Prostate gland (tissue), 2 donors: Measurements from ENCODE around the gene TSSK6. TPM values are rescaled to one million over a fixed set of nuclear protein-coding genes. Genes with fewer than 3 reads are reported as not detected.

Experiments used
- DNase-seq: peaks from one replicate; pipeline ENCODE4 v3.0.0-alpha.2; 2019; ENCODE audit warnings: low spot score
- H3K27ac ChIP-seq, 2 donors: fragments of 200-600 bp; sonication (generic); 2 replicates each; pipeline ENCODE4 v1.5.1; 2017 to 2019
- H3K27me3 ChIP-seq: fragments of 200-600 bp; sonication (generic); replicated peaks from 2 replicates; pipeline ENCODE4 v1.5.1; 2019; ENCODE audit not compliant: insufficient read depth
- H3K36me3 ChIP-seq, 2 donors: fragments of 200-600 bp; sonication (generic); 1 replicate in 1 of 2; 2 replicates in 1 of 2; pipeline versions ENCODE4 v1.5.1 to v1.8.1; 2017 to 2019
- H3K4me1 ChIP-seq: fragments of 200-600 bp; sonication (generic); replicated peaks from 2 replicates; pipeline ENCODE4 v1.5.1; 2019
- H3K4me3 ChIP-seq, 2 donors: fragments of 200-600 bp; sonication (generic); 2 replicates each; pipeline ENCODE4 v1.5.1; 2017 to 2019
- H3K9me3 ChIP-seq: fragments of 200-600 bp; sonication (generic); 2 replicates; pipeline ENCODE4 v1.5.1; 2017
- POLR2A ChIP-seq: fragments of 450-650 bp; IDR thresholded peaks from one replicate; pipeline ENCODE4 v1.6.1; 2016; ENCODE audit warnings: antibody characterized with exemption, mild to moderate bottlenecking
- POLR2AphosphoS5 ChIP-seq: sonication (generic); formaldehyde crosslinking; IDR thresholded peaks from one replicate; pipeline ENCODE4 v1.6.1; 2017; ENCODE audit warnings: antibody characterized with exemption
- WGBS: methylation state at CpG from one replicate; pipeline ENCODE4 v1.1.5; 2018; 5-methylcytosine and 5-hydroxymethylcytosine counted together
- intact Hi-C: fragments of 100-400 bp; cut with DNase I; formaldehyde crosslinking; loops from one replicate; pipeline ENCODE4 v1.14.2; 2022
- total RNA-seq, 2 donors: library from RNA; depleted of rRNA; stranded (reverse); fragments of >200 nt; gene quantifications; one replicate each; pipeline ENCODE4 v1.1.0, GENCODE V29; 2016
- TF ChIP-seq, protein P1 (sequence below), 4 experiments: fragments of 200-600 bp in 2 of 4; fragments of 450-650 bp in 2 of 4; sonication (generic) in 2 of 4; IDR thresholded peaks; 1 replicate in 3 of 4; 2 replicates in 1 of 4; pipeline ENCODE4 v1.5.1; 2016 to 2019; ENCODE audit warnings: antibody characterized with exemption in 4 of 4, mild to moderate bottlenecking in 2 of 4, moderate library complexity in 2 of 4

The TSSK6 gene
- total RNA-seq, 2 donors from 2014 or later, result 7.3 to 22.3 TPM

DNA sequence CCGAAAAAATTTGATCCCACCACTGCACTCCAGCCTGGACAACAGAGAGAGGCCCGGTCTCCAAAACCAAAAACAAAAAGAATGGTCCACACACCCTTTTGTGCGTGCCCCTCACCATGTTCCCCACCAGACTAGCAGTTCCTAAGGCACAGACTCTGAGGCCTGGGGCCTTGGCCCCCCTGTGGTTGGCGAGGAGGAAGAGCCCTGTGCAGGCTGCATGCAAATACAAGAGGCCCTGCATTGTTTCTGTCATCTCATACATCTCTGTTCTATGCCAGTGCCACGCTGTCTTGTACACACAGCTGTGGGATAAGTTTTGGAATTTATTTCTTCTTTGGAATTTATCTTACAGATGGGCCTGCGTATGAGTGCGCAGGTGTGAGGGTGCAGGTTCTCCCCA, 8.7 kb upstream of the TSSK6 start:
- Histone ChIP-seq H3K4me3 (no peak overlapping the region), H3K27ac (no peak overlapping the region), H3K9me3 (no peaks in the 10 kb centered on the region), H3K4me1 (no peaks in the 10 kb centered on the region), H3K36me3 (no peaks in the 10 kb centered on the region), H3K27me3 (no peaks in the 10 kb centered on the region)
- no peak for DNase-seq
- TF ChIP-seq, protein P1, sequence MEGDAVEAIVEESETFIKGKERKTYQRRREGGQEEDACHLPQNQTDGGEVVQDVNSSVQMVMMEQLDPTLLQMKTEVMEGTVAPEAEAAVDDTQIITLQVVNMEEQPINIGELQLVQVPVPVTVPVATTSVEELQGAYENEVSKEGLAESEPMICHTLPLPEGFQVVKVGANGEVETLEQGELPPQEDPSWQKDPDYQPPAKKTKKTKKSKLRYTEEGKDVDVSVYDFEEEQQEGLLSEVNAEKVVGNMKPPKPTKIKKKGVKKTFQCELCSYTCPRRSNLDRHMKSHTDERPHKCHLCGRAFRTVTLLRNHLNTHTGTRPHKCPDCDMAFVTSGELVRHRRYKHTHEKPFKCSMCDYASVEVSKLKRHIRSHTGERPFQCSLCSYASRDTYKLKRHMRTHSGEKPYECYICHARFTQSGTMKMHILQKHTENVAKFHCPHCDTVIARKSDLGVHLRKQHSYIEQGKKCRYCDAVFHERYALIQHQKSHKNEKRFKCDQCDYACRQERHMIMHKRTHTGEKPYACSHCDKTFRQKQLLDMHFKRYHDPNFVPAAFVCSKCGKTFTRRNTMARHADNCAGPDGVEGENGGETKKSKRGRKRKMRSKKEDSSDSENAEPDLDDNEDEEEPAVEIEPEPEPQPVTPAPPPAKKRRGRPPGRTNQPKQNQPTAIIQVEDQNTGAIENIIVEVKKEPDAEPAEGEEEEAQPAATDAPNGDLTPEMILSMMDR (IDR thresholded peaks at IDR 0.05), result no peak
- TF ChIP-seq POLR2A, result no peak
- no peak for TF ChIP-seq POLR2AphosphoS5
- intact Hi-C loops, result no loop called here
- 80% methylated on average over 7 of the region's 7 CpGs for WGBS

DNA sequence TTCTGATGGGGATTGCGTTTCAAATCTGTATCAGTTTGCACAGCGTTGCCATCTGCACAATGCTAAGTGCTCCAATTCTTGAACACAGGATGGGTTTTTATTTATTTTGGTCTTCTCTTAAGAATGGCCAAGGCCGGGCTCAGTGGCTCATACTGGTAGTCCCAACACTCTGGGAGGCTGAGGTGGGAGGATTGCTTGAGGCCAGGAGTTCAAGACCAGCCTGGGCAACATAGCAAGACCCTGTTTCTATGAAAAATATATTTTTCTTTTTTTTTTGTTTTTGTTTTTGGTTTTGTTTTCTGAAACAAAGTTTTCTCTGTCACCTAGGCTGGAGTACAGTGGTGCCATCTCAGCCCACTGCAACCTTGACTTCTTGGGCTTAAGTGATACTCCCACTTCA, 7.8 kb upstream of the TSSK6 start:
- H3K36me3 ChIP-seq, result no peaks in the 10 kb centered on the region
- DNase-seq, result no peak

DNA sequence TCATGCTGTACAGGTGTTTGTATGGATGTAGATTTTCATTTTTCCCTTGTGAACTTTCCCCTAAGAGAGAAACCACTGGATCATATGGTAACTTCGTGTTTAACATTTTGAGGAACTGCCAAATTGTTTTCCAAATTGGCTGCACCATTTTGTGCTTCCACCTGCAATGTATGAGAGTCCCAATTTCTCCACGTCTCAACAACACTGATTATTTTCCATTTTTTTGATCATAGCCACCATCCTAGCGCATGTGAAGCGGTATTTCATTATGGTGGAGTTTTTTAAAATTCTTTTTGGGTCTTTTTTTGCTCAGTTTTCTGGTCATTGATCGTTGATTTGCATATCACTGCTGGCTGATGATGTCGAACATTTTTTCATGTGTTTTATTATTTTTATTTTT, 5.6 kb upstream of the TSSK6 start:
- Histone ChIP-seq H3K4me3 (no peak overlapping the region), H3K27ac (no peak overlapping the region), H3K9me3 (no peaks in the 10 kb centered on the region), H3K4me1 (no peaks in the 10 kb centered on the region), H3K27me3 (no peaks in the 10 kb centered on the region), H3K36me3 (no peaks in the 10 kb centered on the region)
- WGBS, result 78% methylated on average over 6 of the region's 6 CpGs
- intact Hi-C loops, result no loop called here
- TF ChIP-seq, protein P1 (IDR thresholded peaks at IDR 0.05), result no peak
- TF ChIP-seq POLR2AphosphoS5, result no peak
- no peak for TF ChIP-seq POLR2A
- no peak for DNase-seq

More for the DNA sequence above, 7.8 kb upstream of the TSSK6 start:
- Histone ChIP-seq H3K4me3 (no peak overlapping the region), H3K4me1 (no peaks in the 10 kb centered on the region), H3K27me3 (no peaks in the 10 kb centered on the region), H3K27ac (no peak overlapping the region), H3K9me3 (no peaks in the 10 kb centered on the region)
- TF ChIP-seq, protein P1 (IDR thresholded peaks at IDR 0.05), result no peak
- TF ChIP-seq POLR2A, result no peak
- TF ChIP-seq POLR2AphosphoS5, result no peak
- WGBS, result 94% methylated on average over 3 of the region's 3 CpGs
- intact Hi-C loops, result no loop called here

DNA sequence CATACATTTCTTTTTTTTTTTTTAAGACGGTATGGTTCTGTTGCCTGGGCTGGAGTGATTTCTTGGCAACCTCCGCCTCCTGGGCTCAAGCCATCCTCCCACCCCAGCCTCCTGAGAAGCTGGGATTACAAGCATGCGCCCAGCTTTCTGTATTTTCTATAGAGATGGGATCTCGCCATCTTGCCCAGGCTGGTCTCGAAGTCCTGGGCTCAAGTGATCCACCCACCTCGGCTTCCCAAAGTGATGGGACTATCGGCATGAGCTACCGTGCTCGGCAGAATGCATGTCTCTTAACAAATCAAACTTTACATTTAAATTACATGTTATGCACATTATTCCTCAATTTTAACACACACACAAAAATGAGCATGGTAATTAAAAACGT, 1.9 kb upstream of the TSSK6 start:
- TF ChIP-seq, protein P1 (IDR thresholded peaks at IDR 0.05), result no peak
- TF ChIP-seq POLR2AphosphoS5 (no peak), POLR2A (no peak)
- no peaks in the 10 kb centered on the region for H3K9me3 ChIP-seq
- no peak overlapping the region for H3K27ac ChIP-seq
- no peaks in the 10 kb centered on the region for H3K36me3 ChIP-seq
- intact Hi-C loops, result no loop called here
- WGBS, result 82% methylated on average over 10 of the region's 10 CpGs
- H3K4me3 ChIP-seq, result peak overlapping the region in 1 of 2 donors; percentile 67
- H3K4me1 ChIP-seq, result no peaks in the 10 kb centered on the region
- no peak for DNase-seq
- no peaks in the 10 kb centered on the region for H3K27me3 ChIP-seq

DNA sequence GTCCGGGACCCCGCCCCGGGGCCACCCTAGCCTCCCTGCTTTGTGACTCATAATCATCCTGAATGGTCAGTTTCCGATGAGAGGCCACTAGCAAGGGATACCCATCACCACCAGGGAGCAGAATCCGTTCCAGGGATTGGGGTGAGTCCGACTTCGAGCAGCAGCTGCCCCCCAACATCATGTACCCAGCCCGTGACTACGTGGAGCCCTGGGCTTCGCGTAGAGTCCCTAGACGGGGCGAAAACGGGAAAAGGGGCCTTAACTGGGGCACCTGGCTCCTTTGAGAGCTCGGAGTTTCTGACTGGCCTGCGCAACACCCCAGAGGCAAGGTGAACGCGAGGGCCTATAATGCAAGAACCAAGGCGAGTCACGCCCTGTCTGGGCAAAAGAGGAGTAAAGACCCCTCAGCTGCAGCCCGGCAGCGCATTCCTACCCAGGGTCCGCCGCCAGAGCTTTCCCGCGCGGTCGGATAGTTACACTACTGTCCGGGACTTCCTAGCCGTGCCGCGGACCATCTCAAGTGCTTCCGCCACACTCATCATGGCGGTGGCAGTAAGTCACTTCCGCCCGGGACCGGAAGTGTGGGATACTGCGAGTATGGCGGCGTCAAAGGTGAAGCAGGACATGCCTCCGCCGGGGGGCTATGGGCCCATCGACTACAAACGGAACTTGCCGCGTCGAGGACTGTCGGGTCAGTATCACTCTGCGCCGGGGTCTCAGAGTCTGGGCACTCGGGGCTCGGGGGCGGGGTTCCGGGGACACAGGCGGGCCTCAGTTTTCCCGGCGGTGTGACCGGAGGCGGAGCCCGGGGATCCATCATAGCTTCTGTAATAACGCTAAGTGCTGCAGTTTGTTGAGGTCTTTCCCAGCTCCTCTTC, 533 bp upstream of the TSSK6 start, which contains the start of gene NDUFA13:
Gene NDUFA13, plus strand, starts transcription at position 584 of the 878 bp plus-strand sequence. Its CDS starts 14 bp downstream, at position 598.
- no peaks in the 10 kb centered on the region for H3K27me3 ChIP-seq
- peak within 1 kb of the TSS; percentile 81 to 83 for H3K27ac ChIP-seq
- H3K4me1 ChIP-seq, result no peaks in the 10 kb centered on the region
- H3K9me3 ChIP-seq, result no peaks in the 10 kb centered on the region
- H3K4me3 ChIP-seq, result peak within 1 kb of the TSS; percentile 59 to 67
- TF ChIP-seq POLR2AphosphoS5, result peak; percentile 99
- TF ChIP-seq, protein P1 (IDR thresholded peaks at IDR 0.05), result peak in 1 of 4 experiments; percentile 19
- peak; percentile 62 for TF ChIP-seq POLR2A
- no peaks in the 10 kb centered on the region for H3K36me3 ChIP-seq
- DNase-seq, result peak; percentile 89
- WGBS, result 11% methylated on average over 29 of the region's 61 CpGs
- intact Hi-C loops, result no loop called here
